ENCODE results near the gene WDR64. TPM values are rescaled to one million over a fixed set of nuclear protein-coding genes. Genes with fewer than 3 reads are reported as not detected.

WDR64 gene
- total RNA-seq, 6 experiments from 2014 or later: not detected

DNA sequence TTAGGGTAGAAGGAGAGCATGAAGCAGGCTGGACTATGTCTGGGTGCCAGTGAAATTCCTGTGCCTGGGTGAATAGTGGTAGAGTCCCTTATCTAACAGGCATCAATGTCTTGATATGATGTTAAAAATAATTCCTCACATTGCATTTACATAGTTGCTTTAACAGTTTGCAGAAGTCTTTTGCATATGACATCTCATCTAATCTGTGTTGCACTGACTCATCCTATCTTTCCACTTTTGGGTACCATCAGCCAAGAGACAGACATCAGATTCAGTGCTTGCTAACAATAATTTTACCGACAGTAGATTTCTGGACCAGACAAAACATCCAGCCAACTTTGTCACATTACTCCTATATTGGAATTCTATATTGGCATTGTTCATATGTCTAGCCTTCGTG is 92.5 kb downstream of the WDR64 start:
- Mint-ChIP-seq H3K27ac (no peak overlapping the region), H3K36me3 (ENCODE audit: low read depth) (no peaks in the 10 kb centered on the region), H3K27me3 (ENCODE audit: insufficient read depth) (no peaks in the 10 kb centered on the region; the same call in 1 of the 2 replicates), H3K9me3 (no peaks in the 10 kb centered on the region), H3K4me3 (no peak overlapping the region), H3K4me1 (ENCODE audit: low read depth) (peaks cover 7% of the 10 kb centered on the region; the same call in 1 of the 2 replicates)
- TF ChIP-seq, protein P1, sequence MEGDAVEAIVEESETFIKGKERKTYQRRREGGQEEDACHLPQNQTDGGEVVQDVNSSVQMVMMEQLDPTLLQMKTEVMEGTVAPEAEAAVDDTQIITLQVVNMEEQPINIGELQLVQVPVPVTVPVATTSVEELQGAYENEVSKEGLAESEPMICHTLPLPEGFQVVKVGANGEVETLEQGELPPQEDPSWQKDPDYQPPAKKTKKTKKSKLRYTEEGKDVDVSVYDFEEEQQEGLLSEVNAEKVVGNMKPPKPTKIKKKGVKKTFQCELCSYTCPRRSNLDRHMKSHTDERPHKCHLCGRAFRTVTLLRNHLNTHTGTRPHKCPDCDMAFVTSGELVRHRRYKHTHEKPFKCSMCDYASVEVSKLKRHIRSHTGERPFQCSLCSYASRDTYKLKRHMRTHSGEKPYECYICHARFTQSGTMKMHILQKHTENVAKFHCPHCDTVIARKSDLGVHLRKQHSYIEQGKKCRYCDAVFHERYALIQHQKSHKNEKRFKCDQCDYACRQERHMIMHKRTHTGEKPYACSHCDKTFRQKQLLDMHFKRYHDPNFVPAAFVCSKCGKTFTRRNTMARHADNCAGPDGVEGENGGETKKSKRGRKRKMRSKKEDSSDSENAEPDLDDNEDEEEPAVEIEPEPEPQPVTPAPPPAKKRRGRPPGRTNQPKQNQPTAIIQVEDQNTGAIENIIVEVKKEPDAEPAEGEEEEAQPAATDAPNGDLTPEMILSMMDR (IDR thresholded peaks at IDR 0.05): no peak
- no peak for DNase-seq

- Mint-ChIP-seq H3K4me3 (no peak overlapping the region), H3K4me1 (ENCODE audit: low read depth) (peaks cover 7% of the 10 kb centered on the region; the same call in 1 of the 2 replicates), H3K36me3 (ENCODE audit: low read depth) (no peaks in the 10 kb centered on the region), H3K27me3 (ENCODE audit: insufficient read depth) (no peaks in the 10 kb centered on the region; the same call in none of the 2 replicates), H3K9me3 (no peaks in the 10 kb centered on the region), H3K27ac (no peak overlapping the region)
- TF ChIP-seq, protein P1 (IDR thresholded peaks at IDR 0.05): no peak
- no peak for DNase-seq
Observed at GRCh38 chr1:241747992-241748391, 95.9 kb downstream of the WDR64 start.

DNA sequence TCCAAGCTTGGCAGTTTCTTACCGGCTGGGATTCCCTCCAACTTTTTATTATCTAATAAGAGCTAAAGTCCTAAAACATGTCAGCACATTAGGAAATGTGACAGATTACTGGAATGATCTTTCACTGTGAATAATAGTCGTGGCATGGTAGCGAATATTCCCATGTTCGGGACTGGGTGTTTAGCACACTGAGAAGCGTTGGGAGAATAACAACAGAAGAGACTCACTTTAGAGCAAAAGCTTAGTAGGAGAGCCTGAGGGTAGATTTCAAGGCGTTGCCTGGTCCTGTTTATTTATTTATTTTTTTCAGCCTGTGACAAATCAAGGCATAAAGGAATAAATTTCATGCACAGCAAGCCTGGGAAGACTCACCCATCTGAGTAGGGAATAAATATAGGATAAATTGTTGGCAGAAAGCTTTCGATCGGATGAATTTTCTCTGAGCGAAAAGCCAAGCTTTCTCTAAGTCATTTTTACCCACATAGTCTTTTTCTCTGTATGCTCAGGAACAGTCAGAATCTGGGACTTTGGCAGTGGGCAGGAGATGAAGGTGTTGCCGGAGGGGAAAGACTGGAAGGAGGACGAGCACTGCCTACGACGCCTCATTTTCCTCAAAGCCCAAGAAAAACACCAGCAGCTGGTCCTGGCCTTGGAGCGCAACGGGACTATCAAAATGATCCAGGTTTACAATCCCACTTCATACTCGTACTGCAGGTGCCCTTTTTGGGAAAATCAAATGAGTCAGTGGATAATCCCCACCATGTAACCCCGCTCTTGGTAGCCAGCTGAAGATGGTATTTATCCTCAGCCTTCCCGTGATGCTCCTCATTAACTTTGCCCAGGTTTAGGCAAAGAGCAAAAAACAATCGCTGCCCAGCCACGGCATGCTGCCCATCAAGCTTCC is 97.2 kb downstream of the WDR64 start:
- no peak for DNase-seq
- Mint-ChIP-seq H3K27ac (no peak overlapping the region), H3K4me3 (peak overlapping the region; percentile 32; the same call in 1 of the 2 replicates)

GRCh38 chr1:241749945-241750695 is 98.0 kb downstream of the WDR64 start:
- no peak overlapping the region for H3K4me3 Mint-ChIP-seq
- H3K36me3 Mint-ChIP-seq (ENCODE audit: low read depth): no peaks in the 10 kb centered on the region
- DNase-seq: no peak
- H3K4me1 Mint-ChIP-seq (ENCODE audit: low read depth): peaks cover 7% of the 10 kb centered on the region; the same call in 1 of the 2 replicates
- H3K27ac Mint-ChIP-seq: no peak overlapping the region
- no peaks in the 10 kb centered on the region for H3K9me3 Mint-ChIP-seq
- TF ChIP-seq, protein P1 (IDR thresholded peaks at IDR 0.05): no peak
- H3K27me3 Mint-ChIP-seq (ENCODE audit: insufficient read depth): peaks cover under 1% of the 10 kb centered on the region

More for the DNA sequence above, 97.2 kb downstream of the WDR64 start:
- no peaks in the 10 kb centered on the region for H3K9me3 Mint-ChIP-seq
- H3K36me3 Mint-ChIP-seq (ENCODE audit: low read depth): no peaks in the 10 kb centered on the region
- TF ChIP-seq, protein P1 (IDR thresholded peaks at IDR 0.05): no peak
- no peaks in the 10 kb centered on the region; the same call in none of the 2 replicates for H3K27me3 Mint-ChIP-seq (ENCODE audit: insufficient read depth)
- H3K4me1 Mint-ChIP-seq (ENCODE audit: low read depth): peaks cover 7% of the 10 kb centered on the region; the same call in 1 of the 2 replicates

DNA sequence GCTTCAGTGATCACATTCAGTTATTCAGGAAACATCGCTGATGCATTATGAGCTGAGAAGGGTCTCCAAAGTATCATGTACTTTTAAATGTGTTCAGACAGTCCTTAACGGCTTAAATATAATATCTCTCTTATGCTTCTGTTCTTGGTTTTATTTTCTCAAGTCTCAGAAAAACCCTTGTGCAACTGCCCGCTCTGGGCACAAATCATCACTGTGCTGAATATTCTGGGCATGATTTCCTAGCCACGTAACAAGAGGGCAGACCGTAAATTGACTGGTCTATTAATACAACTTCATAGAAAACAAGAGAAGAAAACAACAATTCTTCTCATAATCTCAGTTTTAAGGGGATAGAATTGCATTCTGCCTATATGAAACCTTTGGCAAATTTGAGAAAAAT is 99.4 kb downstream of the WDR64 start:
- Mint-ChIP-seq H3K36me3 (ENCODE audit: low read depth) (no peaks in the 10 kb centered on the region), H3K9me3 (no peaks in the 10 kb centered on the region; the same call in 1 of the 2 replicates), H3K27me3 (ENCODE audit: insufficient read depth) (peaks cover 5% of the 10 kb centered on the region), H3K4me3 (no peak overlapping the region), H3K27ac (no peak overlapping the region), H3K4me1 (ENCODE audit: low read depth) (peaks cover 7% of the 10 kb centered on the region; the same call in 1 of the 2 replicates)
- TF ChIP-seq, protein P1 (IDR thresholded peaks at IDR 0.05): no peak
- no peak for DNase-seq

All from HFFc6 (cell line).